Lower lobe of right lung (tissue), 2 donors: ENCODE measurements around the gene FAM120C. TPM values are rescaled to one million over a fixed set of nuclear protein-coding genes. Genes with fewer than 3 reads are reported as not detected.

Experiments
- ATAC-seq, 2 donors: fragments of 200-7000 bp; cut with Tn5 transposase; one replicate each; pipeline ENCODE4 v1.9.1; 2020 to 2022; ENCODE audit warnings: mild to moderate bottlenecking in 2 of 2, moderate library complexity in 2 of 2
- DNase-seq: peaks from one replicate; pipeline ENCODE4 v3.0.0-alpha.2; 2020
- H3K27ac ChIP-seq: fragments of 200-600 bp; one replicate; pipeline ENCODE4 v1.8.0; 2022
- H3K27me3 ChIP-seq: fragments of 200-600 bp; one replicate; pipeline ENCODE4 v1.8.0; 2022; ENCODE audit warnings: low read depth
- H3K36me3 ChIP-seq: fragments of 200-600 bp; one replicate; pipeline ENCODE4 v1.8.0; 2022; ENCODE audit warnings: mild to moderate bottlenecking
- H3K4me1 ChIP-seq: fragments of 200-600 bp; one replicate; pipeline ENCODE4 v1.8.0; 2022
- H3K4me3 ChIP-seq: fragments of 200-600 bp; one replicate; pipeline ENCODE4 v1.8.0; 2022; ENCODE audit warnings: mild to moderate bottlenecking
- H3K9me3 ChIP-seq: fragments of 200-600 bp; one replicate; pipeline ENCODE4 v1.8.0; 2022
- CTCF ChIP-seq: fragments of 200-600 bp; IDR thresholded peaks from one replicate; pipeline ENCODE4 v1.8.0; 2022; ENCODE audit warnings: antibody characterized with exemption, mild to moderate bottlenecking
- intact Hi-C: fragments of 100-400 bp; cut with DNase I; formaldehyde crosslinking; loops from one replicate; pipeline ENCODE4 v1.11.0; 2022
- total RNA-seq: library from RNA; stranded (reverse); fragmentation: NEBNext Ultra II Directional; extraction: Animal tissue kit (Norgen Biotek cat#: 25700); gene quantifications from one replicate; pipeline ENCODE4 v1.2.1, GENCODE V29; 2021
- donor health status: DM: no; HTN: yes; CAD: no; lungs with severe emphysema.

FAM120C gene
- total RNA-seq, 1 donor from 2014 or later: 9.0 TPM

GRCh38 chrX:54030329-54030728 lies 152.7 kb downstream of the FAM120C start:
- Histone ChIP-seq H3K4me1 (no peaks in the 10 kb centered on the region), H3K4me3 (no peak overlapping the region), H3K27me3 (no peaks in the 10 kb centered on the region), H3K27ac (no peak overlapping the region), H3K9me3 (no peaks in the 10 kb centered on the region), H3K36me3 (peaks cover 40% of the 10 kb centered on the region)
- no peak for TF ChIP-seq CTCF
- DNase-seq (no peak), ATAC-seq (no peak)
- intact Hi-C loops: no loop called here

DNA sequence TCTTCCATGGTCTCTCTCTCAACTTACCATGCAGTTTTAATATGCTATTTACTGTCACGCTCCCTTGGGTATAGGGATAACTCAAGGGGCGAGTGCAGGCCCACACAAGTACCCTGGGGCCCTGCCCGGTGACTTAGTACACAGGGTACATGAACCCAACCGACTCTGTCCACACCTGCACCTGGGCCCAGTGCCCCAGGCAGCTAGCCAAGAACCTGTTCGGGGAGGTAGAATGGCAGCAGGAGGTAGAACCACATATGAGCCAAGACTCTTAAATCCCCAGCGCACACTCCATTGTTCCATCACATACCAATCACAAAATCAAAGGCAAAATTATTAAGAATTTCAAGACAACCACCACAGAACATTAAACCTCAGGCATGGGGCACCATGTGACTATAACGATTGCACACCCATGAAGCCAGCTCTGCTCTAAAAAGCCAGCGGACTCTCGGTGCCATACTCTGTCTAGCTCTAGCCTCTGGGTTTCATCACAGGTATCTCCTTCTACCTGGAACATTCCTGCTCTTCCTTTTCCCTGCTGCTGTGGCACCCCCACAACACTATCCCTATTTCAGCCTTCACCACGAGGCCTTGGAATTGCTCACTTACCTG lies 153.4 kb downstream of the FAM120C start:
- intact Hi-C loops: no loop called here
- no peaks in the 10 kb centered on the region for H3K9me3 ChIP-seq
- H3K27ac ChIP-seq: no peak overlapping the region
- H3K4me1 ChIP-seq: no peaks in the 10 kb centered on the region
- DNase-seq (peak; percentile 56), ATAC-seq (peak; percentile 32 to 33)
- peaks cover 41% of the 10 kb centered on the region for H3K36me3 ChIP-seq
- no peak for TF ChIP-seq CTCF
- no peaks in the 10 kb centered on the region for H3K27me3 ChIP-seq
- no peak overlapping the region for H3K4me3 ChIP-seq

- no peak for TF ChIP-seq CTCF
These were observed 158.7 kb downstream of the FAM120C start for GRCh38 chrX:54024350-54024749.

More at GRCh38 chrX:54024350-54024749, 158.7 kb downstream of the FAM120C start:
- Histone ChIP-seq H3K4me3 (no peak overlapping the region), H3K36me3 (peaks cover 46% of the 10 kb centered on the region), H3K4me1 (no peaks in the 10 kb centered on the region), H3K9me3 (no peaks in the 10 kb centered on the region), H3K27me3 (no peaks in the 10 kb centered on the region), H3K27ac (no peak overlapping the region)
- no peak for ATAC-seq
- intact Hi-C loops: no loop called here
- DNase-seq: no peak

Other genes with a start within 250 kb of the FAM120C start
- 26.4 TPM for gene PHF8, start 138.8 kb downstream of the FAM120C start, total RNA-seq
- 0.62 TPM for gene WNK3, start 174.8 kb upstream of the FAM120C start, total RNA-seq